MM.1S (cell line): ENCODE results near the gene GCC1.
A peak's percentile ranks its signal among the peaks of the same experiment; 100 is the strongest.

Experiments
- DNase-seq: peaks from one replicate; pipeline ENCODE4 v3.0.0-alpha.2; 2015
- H2AFZ ChIP-seq: fragments of 300-600 bp; sonication (generic); 2 replicates; pipeline ENCODE4 v1.6.0; 2016; ENCODE audit warnings: antibody characterized with exemption, low read length
- H3F3A ChIP-seq: fragments of 300-600 bp; sonication (generic); 2 replicates; pipeline ENCODE4 v1.6.1; 2016; ENCODE audit warnings: mild to moderate bottlenecking, antibody characterized with exemption, low read length, moderate library complexity, mixed read lengths; ENCODE audit not compliant: insufficient read depth
- H3K27ac ChIP-seq: fragments of 300-600 bp; sonication (generic); 2 replicates; pipeline ENCODE4 v1.5.1; 2016; ENCODE audit warnings: mild to moderate bottlenecking, low read length
- H3K27me3 ChIP-seq: fragments of 300-600 bp; sonication (generic); replicated peaks from 2 replicates; pipeline ENCODE4 v1.6.0; 2016; ENCODE audit warnings: low read length; ENCODE audit not compliant: insufficient read depth
- H3K36me3 ChIP-seq: fragments of 300-600 bp; sonication (generic); replicated peaks from 2 replicates; pipeline ENCODE4 v1.6.1; 2016; ENCODE audit warnings: mild to moderate bottlenecking, low read length, mixed read lengths; ENCODE audit not compliant: insufficient read depth
- H3K4me1 ChIP-seq: fragments of 300-600 bp; sonication (generic); 2 replicates; pipeline ENCODE4 v1.6.1; 2016; ENCODE audit warnings: low read length, mixed read lengths
- H3K4me2 ChIP-seq: fragments of 300-600 bp; sonication (generic); 2 replicates; pipeline ENCODE4 v1.6.0; 2016; ENCODE audit warnings: low read depth, low read length
- H3K4me3 ChIP-seq: fragments of 300-600 bp; sonication (generic); 2 replicates; pipeline ENCODE4 v1.5.1; 2016; ENCODE audit warnings: low read length, mixed read lengths
- H3K79me2 ChIP-seq: fragments of 300-600 bp; sonication (generic); 2 replicates; pipeline ENCODE4 v1.6.1; 2016; ENCODE audit warnings: mixed run types, low read length, mixed read lengths
- H3K9ac ChIP-seq: fragments of 300-600 bp; sonication (generic); 2 replicates; pipeline ENCODE4 v1.6.1; 2016; ENCODE audit warnings: low read length, mixed read lengths
- H3K9me2 ChIP-seq: fragments of 300-600 bp; sonication (generic); replicated peaks from 2 replicates; pipeline ENCODE4 v1.6.1; 2016; ENCODE audit warnings: mild to moderate bottlenecking, low read length, mixed read lengths; ENCODE audit not compliant: insufficient read depth
- H3K9me3 ChIP-seq: fragments of 300-600 bp; sonication (generic); replicated peaks from 2 replicates; pipeline ENCODE4 v1.6.1; 2016; ENCODE audit warnings: mild to moderate bottlenecking, low read length, mixed read lengths; ENCODE audit not compliant: insufficient read depth
- H4K20me1 ChIP-seq: fragments of 300-600 bp; sonication (generic); 2 replicates; pipeline ENCODE4 v1.6.1; 2016; ENCODE audit warnings: mild to moderate bottlenecking, low read length, moderate library complexity, mixed read lengths; ENCODE audit not compliant: insufficient read depth
- EZH2 ChIP-seq: fragments of 300-600 bp; sonication (generic); optimal IDR thresholded peaks from 2 replicates; pipeline ENCODE3; 2017; ENCODE audit warnings: low read depth, mild to moderate bottlenecking, antibody characterized with exemption, low read length, mixed read lengths
- EZH2phosphoT487 ChIP-seq: fragments of 300-600 bp; sonication (generic); IDR thresholded peaks from 2 replicates; pipeline ENCODE4 v1.6.1; 2018; ENCODE audit warnings: antibody characterized with exemption, low read length
- TF ChIP-seq, protein P1 (sequence below): fragments of 300-600 bp; sonication (generic); IDR thresholded peaks from 2 replicates; pipeline ENCODE4 v1.5.1; 2016; ENCODE audit warnings: antibody characterized with exemption, low read length, mixed read lengths

The GCC1 gene

DNA sequence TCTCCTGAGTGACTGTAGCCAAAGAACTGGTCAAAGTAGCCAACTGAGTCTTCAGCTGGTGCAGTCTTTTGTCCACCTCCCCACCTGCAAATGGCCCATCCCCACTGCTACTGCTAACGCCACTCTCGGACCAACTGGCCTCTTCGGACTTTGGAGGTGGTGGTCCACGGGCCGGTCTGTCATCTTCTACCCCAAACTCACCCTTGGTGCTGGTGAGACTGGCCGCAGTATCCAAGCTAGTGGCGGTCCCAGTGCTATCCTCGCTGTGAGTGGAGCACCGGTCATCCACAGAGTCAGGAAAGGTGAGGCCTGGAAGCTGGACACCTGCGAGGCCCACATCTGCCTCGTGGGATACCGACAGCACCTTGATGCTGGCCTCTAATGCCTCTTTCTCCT lies 750 bp downstream of the GCC1 start:
- H3K9ac ChIP-seq, result peak overlapping the region; percentile 85
- peaks cover 58% of the 10 kb centered on the region for H3K79me2 ChIP-seq
- DNase-seq, result no peak
- no peak for TF ChIP-seq EZH2
- no peak for TF ChIP-seq EZH2phosphoT487
- TF ChIP-seq, protein P1, sequence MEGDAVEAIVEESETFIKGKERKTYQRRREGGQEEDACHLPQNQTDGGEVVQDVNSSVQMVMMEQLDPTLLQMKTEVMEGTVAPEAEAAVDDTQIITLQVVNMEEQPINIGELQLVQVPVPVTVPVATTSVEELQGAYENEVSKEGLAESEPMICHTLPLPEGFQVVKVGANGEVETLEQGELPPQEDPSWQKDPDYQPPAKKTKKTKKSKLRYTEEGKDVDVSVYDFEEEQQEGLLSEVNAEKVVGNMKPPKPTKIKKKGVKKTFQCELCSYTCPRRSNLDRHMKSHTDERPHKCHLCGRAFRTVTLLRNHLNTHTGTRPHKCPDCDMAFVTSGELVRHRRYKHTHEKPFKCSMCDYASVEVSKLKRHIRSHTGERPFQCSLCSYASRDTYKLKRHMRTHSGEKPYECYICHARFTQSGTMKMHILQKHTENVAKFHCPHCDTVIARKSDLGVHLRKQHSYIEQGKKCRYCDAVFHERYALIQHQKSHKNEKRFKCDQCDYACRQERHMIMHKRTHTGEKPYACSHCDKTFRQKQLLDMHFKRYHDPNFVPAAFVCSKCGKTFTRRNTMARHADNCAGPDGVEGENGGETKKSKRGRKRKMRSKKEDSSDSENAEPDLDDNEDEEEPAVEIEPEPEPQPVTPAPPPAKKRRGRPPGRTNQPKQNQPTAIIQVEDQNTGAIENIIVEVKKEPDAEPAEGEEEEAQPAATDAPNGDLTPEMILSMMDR, result no peak
- no peaks in the 10 kb centered on the region for H3K9me2 ChIP-seq
- peak overlapping the region; percentile 72; the same call in 1 of the 2 replicates for H3K27ac ChIP-seq
- H3K4me3 ChIP-seq, result peak overlapping the region; percentile 97
- peaks cover 25% of the 10 kb centered on the region for H3K4me1 ChIP-seq
- no peaks in the 10 kb centered on the region for H3K27me3 ChIP-seq
- peaks cover under 1% of the 10 kb centered on the region for H3K36me3 ChIP-seq
- peak overlapping the region; percentile 98 for H3K4me2 ChIP-seq
- no peaks in the 10 kb centered on the region for H3K9me3 ChIP-seq
- no peaks in the 10 kb centered on the region for H3F3A ChIP-seq
- H2AFZ ChIP-seq, result peak overlapping the region; percentile 66
- no peaks in the 10 kb centered on the region for H4K20me1 ChIP-seq

DNA sequence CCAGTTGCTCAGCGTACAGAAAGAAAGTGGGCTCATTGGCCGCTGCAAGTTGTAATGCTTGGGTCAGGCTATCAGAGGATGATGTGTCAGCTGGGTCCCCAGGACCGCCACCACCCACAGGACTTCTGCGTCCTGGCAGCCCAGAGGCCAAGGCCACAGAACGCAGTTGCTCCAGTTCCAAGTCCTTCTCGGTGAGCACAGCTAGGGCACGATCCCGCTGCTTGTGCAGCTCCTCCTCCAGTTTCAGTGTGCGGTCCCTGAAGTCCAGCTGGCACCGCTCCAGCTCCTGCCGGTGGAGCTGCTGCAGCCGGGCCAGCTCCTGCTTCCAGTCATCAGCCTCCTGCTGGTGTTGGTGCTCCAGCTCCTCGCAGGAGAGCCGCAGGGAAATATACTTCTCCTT lies 3.0 kb downstream of the GCC1 start:
- H3K36me3 ChIP-seq, result no peaks in the 10 kb centered on the region; the same call in 1 of the 2 replicates
- no peak overlapping the region for H3K27ac ChIP-seq
- no peaks in the 10 kb centered on the region for H3K27me3 ChIP-seq
- TF ChIP-seq EZH2 (no peak), EZH2phosphoT487 (no peak)
- H2AFZ ChIP-seq, result no peak overlapping the region
- no peak overlapping the region for H3K4me3 ChIP-seq
- H3K9ac ChIP-seq, result no peak overlapping the region
- peaks cover 44% of the 10 kb centered on the region for H3K79me2 ChIP-seq
- H3K4me1 ChIP-seq, result peaks cover 17% of the 10 kb centered on the region
- no peak for DNase-seq
- no peaks in the 10 kb centered on the region for H3F3A ChIP-seq
- no peaks in the 10 kb centered on the region for H4K20me1 ChIP-seq
- no peak overlapping the region for H3K4me2 ChIP-seq
- H3K9me3 ChIP-seq, result no peaks in the 10 kb centered on the region
- H3K9me2 ChIP-seq, result no peaks in the 10 kb centered on the region

DNA sequence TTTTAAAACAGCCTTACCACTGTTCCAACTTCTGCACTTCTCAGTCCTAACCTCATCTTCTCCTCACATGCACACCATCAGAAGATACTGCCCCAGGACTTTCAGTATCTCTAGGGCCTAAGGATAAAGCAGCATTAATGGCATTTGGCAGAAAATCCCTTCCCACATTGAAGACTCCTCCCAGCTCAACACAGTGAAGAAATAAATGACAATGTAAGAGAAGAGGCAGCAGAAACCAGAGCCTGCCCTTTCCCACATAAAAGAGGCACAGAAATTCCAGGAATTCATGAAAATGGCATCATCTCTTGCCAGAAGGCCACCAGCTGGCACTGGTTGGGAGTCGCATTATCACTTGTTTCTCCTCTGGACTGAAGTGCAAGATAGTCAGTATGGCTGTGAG lies 3.7 kb downstream of the GCC1 start:
- no peak for DNase-seq
- no peaks in the 10 kb centered on the region for H3K9me2 ChIP-seq
- no peak overlapping the region for H2AFZ ChIP-seq
- H4K20me1 ChIP-seq, result no peaks in the 10 kb centered on the region
- H3K4me3 ChIP-seq, result no peak overlapping the region
- TF ChIP-seq, protein P1, result no peak
- no peak for TF ChIP-seq EZH2phosphoT487
- TF ChIP-seq EZH2, result no peak
- H3K27me3 ChIP-seq, result no peaks in the 10 kb centered on the region
- H3K27ac ChIP-seq, result no peak overlapping the region
- H3K36me3 ChIP-seq, result no peaks in the 10 kb centered on the region; the same call in 1 of the 2 replicates
- peaks cover 17% of the 10 kb centered on the region for H3K4me1 ChIP-seq
- peaks cover 44% of the 10 kb centered on the region for H3K79me2 ChIP-seq
- no peak overlapping the region for H3K4me2 ChIP-seq
- H3K9ac ChIP-seq, result no peak overlapping the region
- no peaks in the 10 kb centered on the region for H3K9me3 ChIP-seq
- H3F3A ChIP-seq, result no peaks in the 10 kb centered on the region

DNA sequence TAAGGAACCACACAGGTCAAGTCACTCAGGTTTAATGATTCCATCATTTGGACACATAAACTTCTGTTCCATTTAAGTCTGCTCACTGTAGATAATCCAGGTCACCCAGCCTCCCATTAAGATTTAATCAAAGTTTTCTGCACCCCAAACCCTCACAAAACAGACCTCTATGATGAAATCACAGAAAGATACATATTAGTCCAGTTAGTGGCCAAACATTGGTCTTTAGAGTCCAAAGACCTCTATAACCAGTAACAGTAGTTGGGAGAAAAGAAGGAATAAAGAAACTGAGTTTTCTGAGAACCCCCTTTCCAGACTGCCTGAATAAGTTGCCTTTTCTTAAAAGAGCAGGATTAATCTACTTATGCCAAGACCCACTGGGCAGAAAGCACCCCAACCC lies 4.8 kb downstream of the GCC1 start:
- Histone ChIP-seq H3K4me2 (no peak overlapping the region), H4K20me1 (no peaks in the 10 kb centered on the region), H3K27ac (no peak overlapping the region), H3K9ac (no peak overlapping the region), H3K9me2 (no peaks in the 10 kb centered on the region), H3K4me1 (peaks cover 12% of the 10 kb centered on the region), H3F3A (no peaks in the 10 kb centered on the region), H3K9me3 (no peaks in the 10 kb centered on the region), H2AFZ (no peak overlapping the region), H3K4me3 (no peak overlapping the region), H3K27me3 (no peaks in the 10 kb centered on the region), H3K79me2 (peaks cover 44% of the 10 kb centered on the region), H3K36me3 (no peaks in the 10 kb centered on the region; the same call in 1 of the 2 replicates)
- DNase-seq, result no peak
- TF ChIP-seq, protein P1, result no peak
- TF ChIP-seq EZH2phosphoT487, result no peak
- TF ChIP-seq EZH2, result no peak
